Measurements from ENCODE around the gene MCCC2.

- no peak for TF ChIP-seq POLR2AphosphoS5 (IDR thresholded peaks at IDR 0.05; ENCODE audit: low read depth, low read length)
- no peak for TF ChIP-seq POLR2A (IDR thresholded peaks at IDR 0.05; ENCODE audit: low read depth, low read length)
- TF ChIP-seq TAF1 (IDR thresholded peaks at IDR 0.05; ENCODE audit: low read depth, low read length) = no peak
- TF ChIP-seq SPI1 (IDR thresholded peaks at IDR 0.05; ENCODE audit: low read depth, low read length) = no peak
- TF ChIP-seq PAX5 (IDR thresholded peaks at IDR 0.05; ENCODE audit: insufficient read depth, low read length, severe bottlenecking) = no peak
- no peak for TF ChIP-seq POU2F2 (IDR thresholded peaks at IDR 0.05; ENCODE audit: low read depth, low read length)
These were observed 108.5 kb downstream of the MCCC2 start for GRCh38 chr5:71695595-71695994.

Data from GM12891 (cell line).